Erythroblast (primary cell): ENCODE measurements around the gene B3GALT5.

ENCODE experiments used
- DNase-seq, 2 experiments: peaks; one replicate each; lab custom pipeline; 2025; lab: John Stamatoyannopoulos, UW
- GATA1 ChIP-seq: IDR thresholded peaks from 2 replicates; pipeline ENCODE4 v1.6.1; 2011; ENCODE audit warnings: low read depth, mild to moderate bottlenecking, control low read depth, low read length, moderate library complexity
- POLR2A ChIP-seq: IDR thresholded peaks from 2 replicates; pipeline ENCODE4 v1.6.1; 2011; ENCODE audit warnings: mild to moderate bottlenecking, low read length

Gene B3GALT5

GRCh38 chr21:39660191-39660980, 47.6 kb downstream of the B3GALT5 start:
- no peak for DNase-seq
- TF ChIP-seq GATA1, result no peak
- no peak for TF ChIP-seq POLR2A

DNA sequence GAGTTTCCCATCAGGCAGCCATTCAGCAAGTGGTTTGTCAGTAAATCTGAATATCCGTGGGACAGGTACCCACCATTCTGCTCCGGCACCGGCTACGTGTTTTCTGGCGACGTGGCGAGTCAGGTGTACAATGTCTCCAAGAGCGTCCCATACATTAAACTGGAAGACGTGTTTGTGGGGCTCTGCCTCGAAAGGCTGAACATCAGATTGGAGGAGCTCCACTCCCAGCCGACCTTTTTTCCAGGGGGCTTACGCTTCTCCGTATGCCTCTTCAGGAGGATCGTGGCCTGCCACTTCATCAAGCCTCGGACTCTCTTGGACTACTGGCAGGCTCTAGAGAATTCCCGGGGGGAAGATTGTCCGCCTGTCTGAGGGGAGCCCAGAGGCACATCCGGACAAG, 48.4 kb downstream of the B3GALT5 start:
- DNase-seq, result no peak
- TF ChIP-seq GATA1 (no peak), POLR2A (no peak)

GRCh38 chr21:39661740-39662139, 49.0 kb downstream of the B3GALT5 start:
- no peak for TF ChIP-seq POLR2A
- no peak for TF ChIP-seq GATA1
- DNase-seq, result no peak

DNA sequence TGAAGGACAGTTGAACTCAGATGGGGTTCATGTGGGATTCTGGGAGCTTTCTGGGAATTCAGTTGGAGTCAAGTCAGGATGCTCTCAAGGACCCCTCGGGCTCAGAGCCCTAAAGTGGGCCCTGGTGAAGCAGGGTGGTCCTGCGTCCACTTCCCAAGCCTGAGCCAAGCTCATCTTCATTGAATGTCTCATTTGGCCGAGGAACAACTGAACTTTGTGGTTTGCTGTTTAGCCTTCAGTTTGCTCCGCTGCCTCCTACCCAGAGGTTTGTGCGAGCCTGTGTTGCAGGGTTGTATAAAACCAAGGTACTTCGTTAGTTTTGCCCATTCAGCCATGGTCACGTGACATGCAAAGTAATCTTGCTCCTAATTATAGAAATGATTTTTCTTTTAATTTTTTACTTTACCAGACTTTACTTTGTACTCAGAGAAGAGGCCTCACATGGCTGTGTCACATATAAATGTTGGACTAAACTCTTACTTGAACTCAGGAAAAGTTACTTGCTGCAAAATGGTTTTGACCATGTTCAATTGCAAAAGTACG, 49.7 kb downstream of the B3GALT5 start:
- TF ChIP-seq POLR2A (no peak), GATA1 (no peak)
- no peak for DNase-seq

GRCh38 chr21:39663066-39663465, 50.3 kb downstream of the B3GALT5 start:
- TF ChIP-seq POLR2A (no peak), GATA1 (no peak)
- no peak for DNase-seq

GRCh38 chr21:39663742-39664492, 51.2 kb downstream of the B3GALT5 start:
- no peak for DNase-seq
- no peak for TF ChIP-seq POLR2A
- TF ChIP-seq GATA1, result no peak

DNA sequence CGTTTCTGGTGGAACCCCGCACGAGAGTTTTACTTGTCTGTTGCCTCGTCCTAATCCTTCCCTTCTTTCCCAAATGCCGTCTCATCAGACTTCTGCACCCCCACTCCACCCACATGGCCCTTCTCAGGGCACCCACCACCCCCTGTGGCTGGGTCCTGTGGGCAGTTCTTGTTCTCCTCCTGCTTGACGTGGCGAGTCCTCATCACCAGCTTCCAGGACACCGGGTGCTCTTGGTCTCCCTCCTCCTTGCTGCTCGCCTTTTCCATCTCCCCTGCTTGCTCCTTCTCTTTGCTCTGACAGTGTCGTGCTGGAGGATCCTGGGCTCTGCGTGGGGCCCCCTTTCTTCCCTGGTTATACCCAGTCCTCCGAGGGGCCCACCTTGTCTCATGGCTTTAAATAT, 51.8 kb downstream of the B3GALT5 start:
- no peak for TF ChIP-seq POLR2A
- TF ChIP-seq GATA1, result no peak
- DNase-seq, result no peak

DNA sequence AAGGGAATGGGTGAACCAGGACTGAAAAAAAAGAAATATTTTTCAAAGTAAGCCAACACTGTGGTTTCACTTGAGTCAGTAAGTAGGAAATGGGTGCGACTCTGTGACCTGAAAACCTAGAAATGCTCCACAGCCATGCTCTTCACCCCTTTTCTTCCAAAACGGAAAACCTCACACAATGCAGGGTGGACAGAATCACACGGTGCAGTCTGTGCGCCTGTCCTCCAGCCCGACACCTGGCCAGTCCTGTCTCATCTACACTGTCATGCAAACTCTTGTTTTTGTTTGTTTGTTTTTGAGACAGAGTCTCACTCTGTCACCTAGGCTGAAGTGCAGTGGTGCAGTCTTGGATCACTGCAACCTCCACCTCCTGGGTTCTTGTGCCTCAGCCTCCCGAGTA, 53.3 kb downstream of the B3GALT5 start:
- DNase-seq, result no peak

DNA sequence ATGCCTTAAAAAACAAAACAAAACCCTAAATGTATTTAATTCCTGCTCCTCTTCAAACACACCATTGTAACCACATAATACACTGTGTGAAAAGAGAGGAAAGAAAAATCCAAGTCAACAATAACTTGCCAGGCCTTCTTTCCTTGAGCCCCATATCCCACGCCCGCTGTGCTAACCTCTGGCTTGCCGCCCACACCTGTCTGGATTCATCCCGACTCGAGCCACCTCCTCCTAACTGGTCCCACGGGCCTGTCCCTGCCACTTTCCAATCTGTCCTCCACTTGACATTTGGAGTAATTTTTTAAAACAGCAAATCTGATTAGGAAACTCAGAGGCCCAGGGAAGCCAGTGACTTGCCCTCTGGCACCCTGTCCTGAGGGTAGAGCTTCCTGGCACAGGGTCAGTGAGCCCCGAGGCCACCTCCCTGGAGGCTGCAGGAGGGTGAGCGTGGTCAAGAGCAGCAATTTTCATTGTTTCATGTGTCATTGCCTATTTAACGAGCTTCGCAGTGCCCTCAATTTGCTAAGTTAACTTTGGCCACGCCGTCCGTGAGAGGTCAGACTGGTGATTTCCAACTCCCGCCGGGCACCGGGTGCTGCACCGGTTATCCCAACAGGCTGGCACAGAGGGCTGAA, 54.1 kb downstream of the B3GALT5 start:
- no peak for DNase-seq
- no peak for TF ChIP-seq POLR2A
- no peak for TF ChIP-seq GATA1

More for the DNA sequence above, 53.3 kb downstream of the B3GALT5 start:
- TF ChIP-seq GATA1 (no peak), POLR2A (no peak)

GRCh38 chr21:39667353-39667891, 54.7 kb downstream of the B3GALT5 start:
- TF ChIP-seq GATA1 (no peak), POLR2A (no peak)
- no peak for DNase-seq

- DNase-seq, result no peak
- TF ChIP-seq POLR2A (no peak), GATA1 (no peak)
Observed at GRCh38 chr21:39668369-39668768, 55.6 kb downstream of the B3GALT5 start.

- no peak for DNase-seq
- TF ChIP-seq GATA1, result no peak
Observed at GRCh38 chr21:39669485-39669884, 56.7 kb downstream of the B3GALT5 start.

DNA sequence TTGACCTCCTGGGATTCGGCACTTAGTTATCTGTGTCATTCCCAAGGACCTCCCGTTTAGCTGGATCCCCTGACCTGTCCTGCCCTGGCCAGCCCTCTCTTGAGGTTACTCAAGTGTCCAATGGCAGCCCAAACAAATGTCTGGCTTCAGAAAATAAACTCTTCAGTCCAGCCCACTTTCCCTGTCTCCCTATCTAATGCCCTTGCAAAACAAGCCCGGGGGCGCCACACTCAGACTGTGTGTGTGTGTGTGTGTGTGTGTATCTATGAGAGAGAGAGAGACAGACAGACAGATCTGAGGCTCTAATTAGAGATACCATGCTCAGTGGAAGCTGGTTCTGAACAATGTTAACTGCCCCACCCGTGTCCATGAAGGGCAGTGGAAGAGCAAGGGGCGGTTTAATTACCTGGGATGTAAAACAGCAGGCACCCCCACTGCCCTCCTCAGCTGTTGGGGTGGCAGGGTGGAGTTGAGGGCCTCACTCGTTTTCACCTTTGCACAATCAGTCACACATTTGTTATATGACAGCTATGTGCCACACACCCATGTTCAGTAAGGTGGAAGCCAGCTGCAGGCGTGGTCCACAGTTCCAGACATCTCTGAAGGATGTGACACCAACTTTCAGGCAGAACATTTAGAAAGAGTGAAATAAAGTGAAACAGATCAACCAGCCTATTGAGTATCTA, 57.4 kb downstream of the B3GALT5 start:
- no peak for DNase-seq
- TF ChIP-seq POLR2A, result no peak
- no peak for TF ChIP-seq GATA1

- DNase-seq, result no peak
- TF ChIP-seq POLR2A (no peak), GATA1 (no peak)
Observed at GRCh38 chr21:39670701-39671100, 58.0 kb downstream of the B3GALT5 start.
